Posterior vena cava (tissue), 2 donors: ENCODE measurements around the gene ATP13A5. TPM values are rescaled to one million over a fixed set of nuclear protein-coding genes. Genes with fewer than 3 reads are reported as not detected.

Experiments used
- DNase-seq: peaks from one replicate; pipeline ENCODE4 v3.0.0-alpha.2; 2020; ENCODE audit warnings: low spot score
- intact Hi-C, 2 donors: fragments of 100-400 bp; cut with DNase I; formaldehyde crosslinking; loops; one replicate each; pipeline versions ENCODE4 v1.14.1 to v1.14.2; 2022 to 2023
- total RNA-seq, 2 donors: library from RNA; stranded (reverse); fragmentation: NEBNext Ultra II Directional; extraction: Animal tissue kit (Norgen Biotek cat#: 25700); gene quantifications; one replicate each; pipeline ENCODE4 v1.2.1, GENCODE V29; 2021
- donor health status: DM: yes; HTN: yes; CAD: no.
- donor health status: DM: yes; HTN: yes; CAD: no.

ATP13A5 gene
- total RNA-seq, 2 donors from 2014 or later, result not detected

- no peak for DNase-seq
- intact Hi-C loops, result no loop called here
Measured at GRCh38 chr3:193295985-193296384, 82.6 kb downstream of the ATP13A5 start.

GRCh38 chr3:193292386-193292785 is 86.2 kb downstream of the ATP13A5 start:
- intact Hi-C loops, result no loop called here
- no peak for DNase-seq

- intact Hi-C loops, result no loop called here
- no peak for DNase-seq
Measured at GRCh38 chr3:193271101-193271840, 107.3 kb downstream of the ATP13A5 start.

- no peak for DNase-seq
- intact Hi-C loops, result no loop called here
Measured at GRCh38 chr3:193270451-193270850, 108.1 kb downstream of the ATP13A5 start.

GRCh38 chr3:193269343-193270028 is 109.1 kb downstream of the ATP13A5 start:
- DNase-seq, result no peak

GRCh38 chr3:193262707-193263106 is 115.8 kb downstream of the ATP13A5 start:
- intact Hi-C loops, result no loop called here
- no peak for DNase-seq

More at GRCh38 chr3:193269343-193270028, 109.1 kb downstream of the ATP13A5 start:
- intact Hi-C loops, result no loop called here

- intact Hi-C loops, result no loop called here
- no peak for DNase-seq
Measured at GRCh38 chr3:193261970-193262369, 116.6 kb downstream of the ATP13A5 start.

- no peak for DNase-seq
- intact Hi-C loops, result no loop called here
Measured at GRCh38 chr3:193253986-193254660, 124.4 kb downstream of the ATP13A5 start.

- intact Hi-C loops, result no loop called here
- DNase-seq, result no peak
Measured at GRCh38 chr3:193250492-193250891, 128.1 kb downstream of the ATP13A5 start.

GRCh38 chr3:193248848-193249468 is 129.6 kb downstream of the ATP13A5 start:
- no peak for DNase-seq
- intact Hi-C loops, result no loop called here

GRCh38 chr3:193243571-193243970 is 135.0 kb downstream of the ATP13A5 start:
- no peak for DNase-seq

GRCh38 chr3:193241716-193242115 is 136.8 kb downstream of the ATP13A5 start:
- intact Hi-C loops, result no loop called here
- DNase-seq, result no peak

More at GRCh38 chr3:193243571-193243970, 135.0 kb downstream of the ATP13A5 start:
- intact Hi-C loops, result no loop called here

- intact Hi-C loops, result no loop called here
Measured at GRCh38 chr3:193240850-193241706, 137.5 kb downstream of the ATP13A5 start, which contains the start of gene PLAAT1. Gene PLAAT1 (plus strand): TSS chr3:193241222. CDS start chr3:193255651, 14,429 bp downstream.

GRCh38 chr3:193240436-193240849 is 138.1 kb downstream of the ATP13A5 start:
- DNase-seq, result no peak
- intact Hi-C loops, result no loop called here

More at GRCh38 chr3:193240850-193241706, 137.5 kb downstream of the ATP13A5 start, which contains the start of gene PLAAT1:
- peak; percentile 83 for DNase-seq

- DNase-seq, result no peak
- intact Hi-C loops, result no loop called here
Measured at GRCh38 chr3:193237030-193237429, 141.5 kb downstream of the ATP13A5 start.

- no peak for DNase-seq
- intact Hi-C loops, result no loop called here
Measured at GRCh38 chr3:193236599-193236998, 142.0 kb downstream of the ATP13A5 start.

- intact Hi-C loops, result no loop called here
- no peak for DNase-seq
Measured at GRCh38 chr3:193231201-193231600, 147.4 kb downstream of the ATP13A5 start.

- no peak for DNase-seq
- intact Hi-C loops, result no loop called here
Measured at GRCh38 chr3:193230610-193231009, 147.9 kb downstream of the ATP13A5 start.
